Measurements from ENCODE around the gene HOXA9. TPM values are rescaled to one million over a fixed set of nuclear protein-coding genes. Genes with fewer than 3 reads are reported as not detected.

Gene HOXA9
- total and polyA plus RNA-seq, 2 experiments from 2014 or later: 3.6 to 4.4 TPM

DNA sequence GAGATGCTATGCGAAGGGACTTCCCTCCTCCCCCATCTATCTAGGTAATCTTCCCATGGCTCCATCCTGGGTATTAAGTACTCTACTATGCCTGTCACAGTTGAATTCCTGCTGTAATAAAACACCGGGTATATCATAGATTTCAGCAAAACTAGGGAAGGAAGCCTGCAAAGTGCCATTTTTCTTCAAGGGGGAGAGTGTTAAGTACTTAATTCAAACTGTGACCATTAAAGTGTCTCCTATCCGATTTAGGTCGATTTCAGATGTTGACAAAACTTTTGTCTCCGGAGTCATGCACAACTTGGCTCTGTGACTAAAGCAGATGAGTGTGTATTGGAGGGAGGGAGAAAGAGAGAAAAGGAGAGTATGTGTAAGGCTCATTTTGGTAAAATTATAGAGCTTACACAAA lies 39.3 kb downstream of the HOXA9 start:
- DNase-seq (ENCODE audit: low spot score): no peak
- Histone ChIP-seq H3K27me3 (peaks cover 81% of the 10 kb centered on the region), H3K4me1 (ENCODE audit: insufficient read depth) (peaks cover 8% of the 10 kb centered on the region), H3K4me3 (no peak overlapping the region), H2AFZ (no peak overlapping the region), H3K27ac (no peak overlapping the region), H3K79me2 (peaks cover 6% of the 10 kb centered on the region), H3K36me3 (replicated peaks; ENCODE audit: insufficient read depth, low read depth) (no peaks in the 10 kb centered on the region), H3K9me3 (ENCODE audit: low read depth) (no peaks in the 10 kb centered on the region), H3K9me2 (replicated peaks; ENCODE audit: insufficient read depth) (no peaks in the 10 kb centered on the region), H4K20me1 (ENCODE audit: insufficient read depth, poor library complexity, severe bottlenecking) (no peaks in the 10 kb centered on the region), H3K4me2 (no peak overlapping the region)
- TF ChIP-seq EZH2phosphoT487 (IDR thresholded peaks at IDR 0.05; ENCODE audit: low read depth, severe bottlenecking, unreplicated experiment) (no peak), EZH2 (IDR thresholded peaks at IDR 0.05; ENCODE audit: borderline replicate concordance) (no peak)
- TF ChIP-seq, protein P1, sequence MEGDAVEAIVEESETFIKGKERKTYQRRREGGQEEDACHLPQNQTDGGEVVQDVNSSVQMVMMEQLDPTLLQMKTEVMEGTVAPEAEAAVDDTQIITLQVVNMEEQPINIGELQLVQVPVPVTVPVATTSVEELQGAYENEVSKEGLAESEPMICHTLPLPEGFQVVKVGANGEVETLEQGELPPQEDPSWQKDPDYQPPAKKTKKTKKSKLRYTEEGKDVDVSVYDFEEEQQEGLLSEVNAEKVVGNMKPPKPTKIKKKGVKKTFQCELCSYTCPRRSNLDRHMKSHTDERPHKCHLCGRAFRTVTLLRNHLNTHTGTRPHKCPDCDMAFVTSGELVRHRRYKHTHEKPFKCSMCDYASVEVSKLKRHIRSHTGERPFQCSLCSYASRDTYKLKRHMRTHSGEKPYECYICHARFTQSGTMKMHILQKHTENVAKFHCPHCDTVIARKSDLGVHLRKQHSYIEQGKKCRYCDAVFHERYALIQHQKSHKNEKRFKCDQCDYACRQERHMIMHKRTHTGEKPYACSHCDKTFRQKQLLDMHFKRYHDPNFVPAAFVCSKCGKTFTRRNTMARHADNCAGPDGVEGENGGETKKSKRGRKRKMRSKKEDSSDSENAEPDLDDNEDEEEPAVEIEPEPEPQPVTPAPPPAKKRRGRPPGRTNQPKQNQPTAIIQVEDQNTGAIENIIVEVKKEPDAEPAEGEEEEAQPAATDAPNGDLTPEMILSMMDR (IDR thresholded peaks at IDR 0.05; ENCODE audit: poor library complexity): no peak
- WGBS (ENCODE audit: low lambda C conversion rate, missing lambda C conversion rate): 37% methylated on average over 5 of the region's 5 CpGs

DNA sequence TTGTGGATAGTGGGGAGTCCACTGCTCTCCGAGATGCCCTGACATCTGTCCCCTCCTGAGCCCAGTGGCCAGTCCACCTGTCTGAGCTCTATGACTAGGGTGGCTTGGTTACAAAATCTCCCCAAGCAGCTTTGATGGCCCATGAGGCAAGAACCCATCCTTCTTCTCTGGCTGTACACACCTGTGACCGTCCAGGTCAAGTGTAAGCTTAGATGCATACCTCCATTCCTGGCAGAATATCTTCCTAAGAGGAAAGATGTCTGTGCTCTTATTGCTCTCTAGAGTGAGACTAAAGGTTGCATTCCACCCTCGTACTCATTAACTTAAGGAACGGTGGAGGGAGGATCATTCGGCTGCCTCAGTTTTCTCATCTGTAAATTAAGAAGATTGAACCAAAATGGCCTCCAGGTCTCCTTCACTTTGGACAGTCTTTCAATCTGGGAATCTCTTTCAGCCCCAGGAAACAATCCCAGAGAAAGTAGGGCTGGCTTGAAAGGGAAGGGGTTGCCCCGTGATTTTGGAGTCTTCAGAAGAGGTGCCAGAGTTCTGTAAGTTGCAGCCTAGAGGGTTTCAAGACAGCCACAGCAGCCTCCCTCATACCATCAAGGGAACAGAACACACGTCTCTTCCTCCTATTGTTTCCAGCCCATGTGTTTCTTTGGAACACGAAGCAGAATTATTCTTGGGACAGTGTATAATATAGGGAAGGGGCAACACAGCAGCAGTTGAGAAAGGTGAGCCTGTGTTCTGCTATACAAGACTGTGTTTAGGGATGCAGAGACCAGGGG lies 40.2 kb downstream of the HOXA9 start:
- Histone ChIP-seq H3K27ac (no peak overlapping the region), H4K20me1 (ENCODE audit: insufficient read depth, poor library complexity, severe bottlenecking) (no peaks in the 10 kb centered on the region), H3K36me3 (replicated peaks; ENCODE audit: insufficient read depth, low read depth) (no peaks in the 10 kb centered on the region), H2AFZ (no peak overlapping the region), H3K9me2 (replicated peaks; ENCODE audit: insufficient read depth) (no peaks in the 10 kb centered on the region), H3K4me3 (no peak overlapping the region), H3K27me3 (peaks cover 79% of the 10 kb centered on the region), H3K79me2 (peaks cover 6% of the 10 kb centered on the region), H3K4me1 (ENCODE audit: insufficient read depth) (peaks cover 11% of the 10 kb centered on the region), H3K4me2 (no peak overlapping the region), H3K9me3 (ENCODE audit: low read depth) (no peaks in the 10 kb centered on the region)
- no peak for DNase-seq (ENCODE audit: low spot score)
- TF ChIP-seq EZH2phosphoT487 (IDR thresholded peaks at IDR 0.05; ENCODE audit: low read depth, severe bottlenecking, unreplicated experiment) (no peak), EZH2 (IDR thresholded peaks at IDR 0.05; ENCODE audit: borderline replicate concordance) (no peak)
- TF ChIP-seq, protein P1 (IDR thresholded peaks at IDR 0.05; ENCODE audit: poor library complexity): no peak
- 58% methylated on average over 8 of the region's 8 CpGs for WGBS (ENCODE audit: low lambda C conversion rate, missing lambda C conversion rate)

DNA sequence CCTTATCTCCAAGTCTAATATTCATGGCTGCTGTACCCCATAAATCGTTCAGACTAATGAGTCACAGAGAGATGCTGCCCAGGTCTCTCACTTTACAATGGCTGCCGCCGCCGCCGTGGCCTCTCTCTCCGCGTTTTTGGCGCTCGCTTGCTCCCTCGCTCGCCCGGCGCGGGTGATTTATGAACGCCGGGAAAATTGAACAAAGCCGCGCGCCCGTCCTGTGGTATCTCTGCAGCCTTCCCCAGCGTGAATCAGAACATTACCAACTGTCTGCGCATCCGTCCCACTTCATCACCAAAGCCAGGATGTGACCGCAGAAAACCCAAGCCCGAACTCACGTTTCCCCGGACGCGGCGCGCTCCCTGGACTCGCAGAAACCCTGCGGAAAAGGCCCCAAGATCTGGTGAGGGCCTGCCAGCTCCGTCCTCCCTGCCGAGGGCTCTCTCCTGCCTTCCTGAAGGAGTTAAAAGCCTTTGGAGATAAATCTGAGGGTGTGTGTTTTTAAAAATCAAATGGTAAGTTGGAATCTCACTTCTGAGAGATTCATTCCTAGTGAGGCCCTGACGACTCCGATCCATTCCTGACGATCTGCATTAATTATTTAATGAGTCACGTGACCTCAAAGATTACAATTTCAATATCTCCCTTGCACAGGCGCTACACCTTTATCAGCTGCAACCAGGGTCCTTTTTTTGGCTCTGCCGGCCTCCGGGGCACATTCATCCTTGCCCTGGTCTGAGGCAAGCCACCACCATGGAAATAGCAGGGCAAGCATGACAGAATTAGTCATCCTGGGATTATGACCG lies 41.0 kb downstream of the HOXA9 start:
- DNase-seq (ENCODE audit: low spot score): no peak
- Histone ChIP-seq H3K9me2 (replicated peaks; ENCODE audit: insufficient read depth) (no peaks in the 10 kb centered on the region), H4K20me1 (ENCODE audit: insufficient read depth, poor library complexity, severe bottlenecking) (no peaks in the 10 kb centered on the region), H3K36me3 (replicated peaks; ENCODE audit: insufficient read depth, low read depth) (no peaks in the 10 kb centered on the region), H3K27ac (no peak overlapping the region), H2AFZ (no peak overlapping the region), H3K27me3 (peaks cover 75% of the 10 kb centered on the region), H3K4me3 (no peak overlapping the region), H3K4me2 (peak overlapping the region; percentile 66), H3K79me2 (peaks cover 9% of the 10 kb centered on the region), H3K9me3 (ENCODE audit: low read depth) (no peaks in the 10 kb centered on the region), H3K4me1 (ENCODE audit: insufficient read depth) (peaks cover 11% of the 10 kb centered on the region)
- WGBS (ENCODE audit: low lambda C conversion rate, missing lambda C conversion rate): 35% methylated on average over 43 of the region's 43 CpGs
- TF ChIP-seq EZH2 (IDR thresholded peaks at IDR 0.05; ENCODE audit: borderline replicate concordance) (peak; percentile 54), EZH2phosphoT487 (IDR thresholded peaks at IDR 0.05; ENCODE audit: low read depth, severe bottlenecking, unreplicated experiment) (peak; percentile 6)
- TF ChIP-seq, protein P1 (IDR thresholded peaks at IDR 0.05; ENCODE audit: poor library complexity): no peak

All from hepatocyte (in vitro differentiated cells).